Suprapubic skin (tissue), 3 donors: ENCODE results near the gene NR5A2.

Experiments
- EP300 ChIP-seq: sonication (generic); formaldehyde crosslinking; IDR thresholded peaks from one replicate; pipeline ENCODE4 v1.6.1; 2017; ENCODE audit warnings: antibody characterized with exemption
- POLR2A ChIP-seq, 2 donors: fragments of 450-650 bp; IDR thresholded peaks; one replicate each; pipeline ENCODE4 v1.6.1; 2017; ENCODE audit warnings: antibody characterized with exemption in 2 of 2, mild to moderate bottlenecking in 2 of 2, moderate library complexity in 2 of 2
- TF ChIP-seq, protein P1 (sequence below), 2 donors: fragments of 200-600 bp in 1 of 2; fragments of 450-650 bp in 1 of 2; sonication (generic) in 1 of 2; IDR thresholded peaks; one replicate each; pipeline ENCODE4 v1.5.1; 2016 to 2019; ENCODE audit warnings: antibody characterized with exemption in 2 of 2, mild to moderate bottlenecking in 1 of 2, moderate library complexity in 1 of 2

DNA sequence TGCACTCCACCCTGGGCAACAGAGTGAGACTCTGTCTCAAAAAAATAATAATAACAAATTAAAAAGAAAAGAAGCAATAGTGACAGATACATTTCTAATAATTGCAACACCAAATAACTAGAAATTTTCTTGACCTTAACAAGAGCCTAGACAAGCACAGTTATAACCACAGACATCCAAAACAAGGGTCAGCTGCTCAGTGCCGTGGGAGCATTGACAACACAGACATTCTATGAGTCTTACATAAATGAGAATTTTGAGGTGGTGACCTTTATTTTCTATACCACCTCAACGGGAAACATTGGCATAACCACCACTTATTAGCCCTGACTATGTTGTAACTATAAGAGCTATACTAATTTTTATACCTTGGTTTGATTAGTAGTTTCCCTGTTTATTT, 156.1 kb downstream of the NR5A2 start:
- TF ChIP-seq, protein P1, sequence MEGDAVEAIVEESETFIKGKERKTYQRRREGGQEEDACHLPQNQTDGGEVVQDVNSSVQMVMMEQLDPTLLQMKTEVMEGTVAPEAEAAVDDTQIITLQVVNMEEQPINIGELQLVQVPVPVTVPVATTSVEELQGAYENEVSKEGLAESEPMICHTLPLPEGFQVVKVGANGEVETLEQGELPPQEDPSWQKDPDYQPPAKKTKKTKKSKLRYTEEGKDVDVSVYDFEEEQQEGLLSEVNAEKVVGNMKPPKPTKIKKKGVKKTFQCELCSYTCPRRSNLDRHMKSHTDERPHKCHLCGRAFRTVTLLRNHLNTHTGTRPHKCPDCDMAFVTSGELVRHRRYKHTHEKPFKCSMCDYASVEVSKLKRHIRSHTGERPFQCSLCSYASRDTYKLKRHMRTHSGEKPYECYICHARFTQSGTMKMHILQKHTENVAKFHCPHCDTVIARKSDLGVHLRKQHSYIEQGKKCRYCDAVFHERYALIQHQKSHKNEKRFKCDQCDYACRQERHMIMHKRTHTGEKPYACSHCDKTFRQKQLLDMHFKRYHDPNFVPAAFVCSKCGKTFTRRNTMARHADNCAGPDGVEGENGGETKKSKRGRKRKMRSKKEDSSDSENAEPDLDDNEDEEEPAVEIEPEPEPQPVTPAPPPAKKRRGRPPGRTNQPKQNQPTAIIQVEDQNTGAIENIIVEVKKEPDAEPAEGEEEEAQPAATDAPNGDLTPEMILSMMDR (IDR thresholded peaks at IDR 0.05): no peak
- TF ChIP-seq EP300: no peak
- TF ChIP-seq POLR2A (IDR thresholded peaks at IDR 0.05): no peak
